Right lobe of liver (tissue), 6 donors: ENCODE results near the gene PAN3. TPM values are rescaled to one million over a fixed set of nuclear protein-coding genes. Genes with fewer than 3 reads are reported as not detected.
A peak's percentile ranks its signal among the peaks of the same experiment; 100 is the strongest.
"Not testable (repeated sequence)": the region's sequence is repeated elsewhere in the genome, so short reads cannot be mapped to it uniquely, and the experiment has no call there.

Experiments used
- ATAC-seq, 4 donors: fragments of 200-7000 bp; cut with Tn5 transposase; one replicate each; pipeline ENCODE4 v1.9.1; 2020; ENCODE audit warnings: mild to moderate bottlenecking in 4 of 4, moderate library complexity in 4 of 4
- DNase-seq, 3 donors: peaks; one replicate each; pipeline ENCODE4 v3.0.0-alpha.2; 2020
- H3K27ac ChIP-seq, 3 donors: fragments of 200-600 bp; one replicate each; pipeline ENCODE4 v1.8.0; 2022
- H3K27me3 ChIP-seq, 2 donors: fragments of 200-600 bp; one replicate each; pipeline ENCODE4 v1.8.0; 2022
- H3K36me3 ChIP-seq, 4 donors: fragments of 200-600 bp; sonication (generic) in 1 of 4; one replicate each; pipeline versions ENCODE4 v1.5.1 to v1.8.0; 2017 to 2022; ENCODE audit warnings: control low read depth in 1 of 4
- H3K4me1 ChIP-seq, 4 donors: fragments of 200-600 bp; sonication (generic) in 1 of 4; one replicate each; pipeline versions ENCODE4 v1.5.1 to v1.8.0; 2017 to 2022; ENCODE audit warnings: control low read depth in 1 of 4
- H3K4me3 ChIP-seq, 3 donors: fragments of 200-600 bp; one replicate each; pipeline ENCODE4 v1.8.0; 2022
- H3K9me3 ChIP-seq, 4 donors: fragments of 200-600 bp; sonication (generic) in 1 of 4; one replicate each; pipeline versions ENCODE4 v1.5.1 to v1.8.0; 2017 to 2022; ENCODE audit warnings: control low read depth in 1 of 4
- POLR2A ChIP-seq: fragments of 450-650 bp; IDR thresholded peaks from one replicate; pipeline ENCODE4 v1.6.1; 2017; ENCODE audit warnings: antibody characterized with exemption, mild to moderate bottlenecking
- WGBS: methylation state at CpG from one replicate; pipeline ENCODE4 v1.1.6; 2018; ENCODE audit warnings: low coverage, low lambda C conversion rate; ENCODE audit not compliant: insufficient coverage; ENCODE audit errors: missing lambda C conversion rate; 5-methylcytosine and 5-hydroxymethylcytosine counted together
- intact Hi-C, 2 donors: fragments of 100-400 bp; cut with DNase I; formaldehyde crosslinking; loops; one replicate each; pipeline versions ENCODE4 v1.11.2 to v1.14.1; 2022
- total RNA-seq, 6 experiments: library from RNA; depleted of rRNA in 2 of 6; stranded (reverse); fragments of >200 nt in 2 of 6; fragmentation: NEBNext Ultra II Directional in 3 of 6; extraction: Animal tissue kit (Norgen Biotek cat#: 25700) in 3 of 6; gene quantifications; one replicate each; pipeline versions ENCODE4 v1.1.0 to v1.2.4, GENCODE V29; 2016 to 2023
- TF ChIP-seq, protein P1 (sequence below), 4 donors: fragments of 200-600 bp in 3 of 4; fragments of 450-650 bp in 1 of 4; IDR thresholded peaks; one replicate each; pipeline versions ENCODE4 v1.5.1 to v1.8.0; 2016 to 2022; ENCODE audit warnings: antibody characterized with exemption in 4 of 4, mild to moderate bottlenecking in 2 of 4
- donor health status: DM: no; HTN: yes; CAD: no.
- donor health status: DM: no; HTN: no; CAD: no.
- donor health status: DM: no; HTN: no; CAD: no.
- donor health status: DM: no; HTN: yes; CAD: no.
- donor health status: DM: no; HTN: yes; CAD: no.

The PAN3 gene
- total RNA-seq, 6 experiments from 2014 or later = 7.0 to 12.5 (median 10.2) TPM

DNA sequence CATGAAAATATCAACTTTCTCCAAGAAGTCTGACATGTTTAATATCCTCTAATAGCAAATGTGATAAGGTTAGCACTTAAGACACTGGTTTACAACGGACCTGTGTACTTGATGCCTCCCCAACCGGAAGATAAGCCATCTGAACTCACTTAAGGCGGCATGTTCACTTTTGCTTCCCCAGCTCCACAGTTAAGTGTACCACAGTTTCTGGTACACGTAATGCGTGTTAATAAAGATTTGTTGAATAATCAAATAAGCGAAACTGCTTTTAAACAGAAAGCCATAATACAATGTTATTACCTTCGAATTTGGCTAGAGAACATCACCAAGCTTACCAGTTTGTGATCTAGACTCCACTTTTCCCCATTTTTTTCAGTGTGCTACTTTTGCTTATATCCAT lies 1.4 kb upstream of the PAN3 start:
- H3K4me1 ChIP-seq = peaks cover 0 to 10% (median 4%) of the 10 kb centered on the region in 4 donors
- no peak for TF ChIP-seq POLR2A
- TF ChIP-seq, protein P1, sequence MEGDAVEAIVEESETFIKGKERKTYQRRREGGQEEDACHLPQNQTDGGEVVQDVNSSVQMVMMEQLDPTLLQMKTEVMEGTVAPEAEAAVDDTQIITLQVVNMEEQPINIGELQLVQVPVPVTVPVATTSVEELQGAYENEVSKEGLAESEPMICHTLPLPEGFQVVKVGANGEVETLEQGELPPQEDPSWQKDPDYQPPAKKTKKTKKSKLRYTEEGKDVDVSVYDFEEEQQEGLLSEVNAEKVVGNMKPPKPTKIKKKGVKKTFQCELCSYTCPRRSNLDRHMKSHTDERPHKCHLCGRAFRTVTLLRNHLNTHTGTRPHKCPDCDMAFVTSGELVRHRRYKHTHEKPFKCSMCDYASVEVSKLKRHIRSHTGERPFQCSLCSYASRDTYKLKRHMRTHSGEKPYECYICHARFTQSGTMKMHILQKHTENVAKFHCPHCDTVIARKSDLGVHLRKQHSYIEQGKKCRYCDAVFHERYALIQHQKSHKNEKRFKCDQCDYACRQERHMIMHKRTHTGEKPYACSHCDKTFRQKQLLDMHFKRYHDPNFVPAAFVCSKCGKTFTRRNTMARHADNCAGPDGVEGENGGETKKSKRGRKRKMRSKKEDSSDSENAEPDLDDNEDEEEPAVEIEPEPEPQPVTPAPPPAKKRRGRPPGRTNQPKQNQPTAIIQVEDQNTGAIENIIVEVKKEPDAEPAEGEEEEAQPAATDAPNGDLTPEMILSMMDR (IDR thresholded peaks at IDR 0.05) = no peak
- H3K9me3 ChIP-seq = no peaks in the 10 kb centered on the region
- no peaks in the 10 kb centered on the region for H3K36me3 ChIP-seq
- intact Hi-C loops = no loop called here
- no peak for DNase-seq
- no peaks in the 10 kb centered on the region for H3K27me3 ChIP-seq
- WGBS = 44% methylated on average over 7 of the region's 7 CpGs
- H3K27ac ChIP-seq = no peak overlapping the region
- ATAC-seq = no peak
- H3K4me3 ChIP-seq = peak overlapping the region in 2 of 3 donors; percentile 87 to 99

DNA sequence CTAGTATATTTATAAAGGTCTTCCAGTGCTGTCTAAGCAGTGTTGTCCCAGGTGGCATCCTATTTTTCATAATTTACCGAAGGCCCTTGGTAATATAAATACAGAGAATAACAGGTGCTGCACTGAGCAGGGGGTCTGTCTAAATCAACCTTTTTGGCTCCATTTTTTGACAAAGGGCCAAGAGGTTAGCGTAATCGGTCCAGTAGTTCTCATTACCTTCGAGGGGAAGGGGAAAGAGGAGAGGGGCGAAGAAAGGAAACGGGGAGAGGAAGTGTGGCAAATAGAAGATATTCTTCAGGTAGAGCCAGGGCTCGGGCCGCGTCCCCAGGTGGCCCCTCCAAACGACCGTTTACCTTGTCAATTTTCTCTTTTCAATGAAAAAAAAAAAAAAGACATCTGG lies 749 bp upstream of the PAN3 start:
- TF ChIP-seq, protein P1 (IDR thresholded peaks at IDR 0.05) = no peak
- TF ChIP-seq POLR2A = no peak
- H3K9me3 ChIP-seq = no peaks in the 10 kb centered on the region
- ATAC-seq = peak in 2 of 4 donors; percentile 3 to 7
- peak overlapping the region; percentile 96 to 97 (median 97) for H3K27ac ChIP-seq
- peaks cover 0 to 12% (median 6%) of the 10 kb centered on the region in 4 donors for H3K4me1 ChIP-seq
- no peaks in the 10 kb centered on the region for H3K27me3 ChIP-seq
- H3K36me3 ChIP-seq = no peaks in the 10 kb centered on the region
- intact Hi-C loops = no loop called here
- WGBS = under 1% methylated on average over 11 of the region's 11 CpGs
- no peak for DNase-seq
- peak overlapping the region; percentile 87 to 99 (median 95) for H3K4me3 ChIP-seq

DNA sequence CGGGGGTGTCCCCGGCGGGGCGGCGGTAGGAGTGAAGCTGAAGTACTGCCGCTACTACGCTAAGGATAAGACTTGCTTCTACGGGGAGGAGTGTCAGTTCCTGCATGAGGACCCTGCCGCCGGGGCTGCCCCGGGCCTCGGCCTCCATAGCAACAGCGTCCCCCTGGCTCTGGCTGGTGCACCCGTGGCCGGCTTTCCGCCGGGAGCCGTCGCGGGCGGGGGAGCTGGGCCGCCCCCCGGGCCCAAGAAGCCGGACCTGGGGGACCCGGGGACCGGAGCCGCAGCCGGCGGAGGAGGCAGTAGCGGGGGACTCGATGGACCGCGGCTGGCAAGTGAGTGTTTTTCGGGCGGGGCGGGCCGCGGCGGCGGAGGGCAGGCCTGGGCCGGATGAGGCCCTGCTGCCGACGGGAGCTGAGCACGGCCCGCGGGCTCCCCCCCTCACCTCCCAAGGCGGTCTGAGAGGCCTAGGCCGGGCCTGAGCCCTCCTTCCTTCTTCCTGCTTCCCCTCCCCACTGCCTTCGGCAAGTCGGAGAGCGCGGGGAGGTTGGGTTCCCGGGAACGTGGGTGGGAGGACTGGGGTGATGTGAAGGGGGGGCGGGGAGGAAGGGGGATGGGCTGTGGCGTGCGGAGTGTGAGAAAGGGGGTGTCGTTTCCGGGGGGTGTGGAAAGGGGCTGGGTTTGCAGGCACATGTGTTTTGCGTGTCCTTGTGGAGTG lies 568 bp downstream of the PAN3 start:
- DNase-seq = peak; percentile 85 to 89 (median 89)
- H3K4me1 ChIP-seq = peaks cover 0 to 13% (median 6%) of the 10 kb centered on the region in 4 donors

DNA sequence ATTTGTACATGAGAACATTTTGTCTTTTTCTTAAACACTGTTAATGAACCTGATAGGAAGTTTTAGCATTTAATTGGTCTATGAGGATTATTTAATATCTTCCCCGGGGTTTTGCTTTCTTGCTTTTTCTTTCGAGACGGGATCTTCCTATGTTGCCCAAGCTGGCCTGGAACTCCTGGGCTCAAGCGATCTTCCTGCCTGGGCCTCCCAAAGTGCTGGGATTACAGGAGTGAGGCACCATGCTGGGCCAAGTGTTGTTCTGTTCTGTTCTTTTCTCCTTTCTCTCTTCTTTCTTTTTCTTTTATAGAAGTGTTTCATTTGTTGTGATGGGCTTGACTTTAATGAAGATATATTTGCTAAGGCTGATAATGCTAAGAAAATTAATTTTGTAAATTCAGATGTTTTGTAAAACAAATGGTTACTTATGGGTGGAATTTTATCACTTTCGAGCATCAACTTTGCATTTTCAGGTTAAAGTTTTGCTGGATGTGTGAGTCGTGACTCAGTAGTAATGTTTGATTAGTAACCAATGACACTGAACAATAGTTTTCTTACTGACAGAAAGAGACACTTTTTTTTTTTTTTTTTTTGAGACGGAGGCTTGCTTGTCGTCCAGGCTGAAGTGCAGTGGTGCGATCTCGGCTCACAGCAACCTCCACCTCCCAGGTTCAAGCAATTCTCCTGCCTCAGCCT lies 2.2 kb downstream of the PAN3 start:
- TF ChIP-seq, protein P1 (IDR thresholded peaks at IDR 0.05) = no peak
- TF ChIP-seq POLR2A = no peak
- DNase-seq = no peak

More for the DNA sequence above, 568 bp downstream of the PAN3 start:
- TF ChIP-seq, protein P1 (IDR thresholded peaks at IDR 0.05) = no peak
- TF ChIP-seq POLR2A = peak; percentile 64
- H3K27ac ChIP-seq = peak overlapping the region; percentile 96 to 97 (median 97)
- peak overlapping the region; percentile 87 to 99 (median 95) for H3K4me3 ChIP-seq
- H3K36me3 ChIP-seq = no peaks in the 10 kb centered on the region
- 0% methylated on average over 14 of the region's 60 CpGs for WGBS
- no peaks in the 10 kb centered on the region for H3K9me3 ChIP-seq
- intact Hi-C loops = no loop called here
- no peaks in the 10 kb centered on the region for H3K27me3 ChIP-seq
- ATAC-seq = peak; percentile 73 to 84 (median 77)

DNA sequence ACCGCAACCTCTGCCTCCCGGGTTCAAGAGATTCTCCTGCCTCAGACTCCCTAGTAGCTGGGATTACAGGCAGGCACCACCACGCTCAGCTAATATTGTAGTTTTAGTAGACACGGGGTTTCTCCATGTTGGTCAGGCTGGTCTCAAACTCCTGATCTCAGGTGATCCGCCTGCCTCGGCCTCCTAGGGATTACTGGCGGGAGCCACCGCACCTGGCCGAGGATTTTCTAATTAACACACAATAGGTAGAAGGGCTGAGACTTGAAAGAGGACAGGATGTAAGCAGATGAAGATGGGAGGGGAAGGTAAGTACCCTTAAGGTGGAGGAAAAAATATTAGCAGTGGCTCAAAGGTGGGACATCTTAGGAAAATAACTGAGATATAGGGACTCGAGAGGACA lies 3.2 kb downstream of the PAN3 start:
- peaks cover 0 to 23% (median 11%) of the 10 kb centered on the region in 4 donors for H3K4me1 ChIP-seq
- ATAC-seq, intact Hi-C loops, DNase-seq, H3K9me3 ChIP-seq, H3K27ac ChIP-seq, H3K36me3 ChIP-seq, H3K27me3 ChIP-seq, H3K4me3 ChIP-seq: not testable (repeated sequence)
- 78% methylated on average over 10 of the region's 10 CpGs for WGBS

More for the DNA sequence above, 2.2 kb downstream of the PAN3 start:
- Histone ChIP-seq H3K36me3 (no peaks in the 10 kb centered on the region), H3K27me3 (no peaks in the 10 kb centered on the region), H3K9me3 (no peaks in the 10 kb centered on the region), H3K4me1 (peaks cover 0 to 22% (median 9%) of the 10 kb centered on the region in 4 donors), H3K4me3 (peak overlapping the region in 2 of 3 donors; percentile 87 to 99), H3K27ac (no peak overlapping the region)
- intact Hi-C loops = no loop called here
- 62% methylated on average over 10 of the region's 10 CpGs for WGBS
- no peak for ATAC-seq
